K562 (cell line): ENCODE data around the gene CBX1. TPM values are rescaled to one million over a fixed set of nuclear protein-coding genes. Genes with fewer than 3 reads are reported as not detected.

Source experiments
- ATAC-seq: fragments of 200-7000 bp; cut with Tn5 transposase; 3 replicates; pipeline ENCODE4 v1.9.1; 2020; ENCODE audit warnings: moderate library complexity
- BruUV-seq: library from RNA; stranded (reverse); fragments of 400-500 nt; replicated peaks from 2 replicates; lab custom pipeline; 2021; lab: Mats Ljungman, UMichigan
- CTCF ChIA-PET: fragments of 300-600 bp; formaldehyde crosslinking; extraction: SDS; loops from one replicate; lab custom pipeline; 2021; ENCODE audit warnings: low intra/inter-chr PET ratio; lab: Yijun Ruan, JAX
- POLR2A ChIA-PET: fragments of 300-600, 350-650 bp; sonication (Branson Sonifier 250); formaldehyde crosslinking; extraction: SDS; loops from one replicate; lab custom pipeline; 2021; ENCODE audit warnings: antibody characterized with exemption, inconsistent platforms; lab: Yijun Ruan, JAX
- DNase-seq, 4 experiments: peaks; one replicate each; pipeline versions ENCODE4 v3.0.0 to v3.0.0-alpha.2; 2011 to 2018; ENCODE audit warnings: low spot score in 3 of 4, mixed read lengths in 3 of 4; ENCODE audit errors: extremely low read depth in 1 of 4
- FAIRE-seq: peaks from 2 replicates; lab custom pipeline; 2011; peaks lifted over from hg19 to GRCh38; lab: Jason Lieb, UNC
- H2AFZ ChIP-seq: 2 replicates; pipeline ENCODE4 v1.6.0; 2011; ENCODE audit warnings: low read depth, low read length, control low read depth, inconsistent platforms
- H3K27ac ChIP-seq: fragments of 200-600 bp; 3 replicates; pipeline ENCODE4 v1.8.0; 2011; ENCODE audit warnings: low read depth, mild to moderate bottlenecking, control low read depth, inconsistent platforms, low read length, moderate library complexity, mixed read lengths; ENCODE audit errors: extremely low read depth
- H3K27me3 ChIP-seq, 2 experiments: fragments of 300-600 bp in 1 of 2; 2 replicates in 1 of 2; 3 replicates in 1 of 2; pipeline versions ENCODE4 v1.6.0 to v1.8.0; 2011; ENCODE audit warnings: inconsistent platforms in 2 of 2, low read length in 2 of 2, mild to moderate bottlenecking in 1 of 2, mixed read lengths in 1 of 2, moderate library complexity in 1 of 2; ENCODE audit not compliant: control insufficient read depth in 2 of 2, insufficient read depth in 2 of 2
- H3K36me3 ChIP-seq: fragments of 300-600 bp; 3 replicates; pipeline ENCODE4 v1.8.0; 2011; ENCODE audit warnings: mild to moderate bottlenecking, low read length, inconsistent platforms; ENCODE audit not compliant: control insufficient read depth, insufficient read depth
- H3K4me1 ChIP-seq, 2 experiments: fragments of 200-600 bp in 1 of 2; replicated peaks in 1 of 2; 2 replicates in 1 of 2; 3 replicates in 1 of 2; pipeline versions ENCODE4 v1.5.1 to v1.8.0; 2011; ENCODE audit warnings: inconsistent platforms in 2 of 2, low read length in 2 of 2, mild to moderate bottlenecking in 1 of 2, mixed read lengths in 1 of 2, moderate library complexity in 1 of 2; ENCODE audit not compliant: control insufficient read depth in 2 of 2, insufficient read depth in 2 of 2
- H3K4me2 ChIP-seq: 2 replicates; pipeline ENCODE4 v1.6.1; 2011; ENCODE audit warnings: low read length, control low read depth, inconsistent platforms, mixed read lengths; ENCODE audit not compliant: insufficient read depth
- H3K4me3 ChIP-seq: fragments of 200-600 bp; sonication (generic), shearing (Covaris generic); 2 replicates; pipeline ENCODE4 v1.5.1; 2016; ENCODE audit warnings: control low read depth, inconsistent platforms
- H3K79me2 ChIP-seq: fragments of 200-600 bp; 3 replicates; pipeline ENCODE4 v1.8.0; 2011; ENCODE audit warnings: low read length, inconsistent platforms; ENCODE audit not compliant: control insufficient read depth, insufficient read depth
- H3K9ac ChIP-seq, 2 experiments: 2 replicates each; pipeline versions ENCODE4 v1.6.0 to v1.6.1; 2011; ENCODE audit warnings: low read depth in 2 of 2, low read length in 2 of 2, control low read depth in 1 of 2, inconsistent platforms in 1 of 2, mild to moderate bottlenecking in 1 of 2, mixed read lengths in 1 of 2; ENCODE audit not compliant: insufficient read depth in 1 of 2
- H3K9me1 ChIP-seq: one replicate; pipeline ENCODE4 v1.6.0; 2011; ENCODE audit warnings: inconsistent platforms, mild to moderate bottlenecking, low read length, moderate library complexity; ENCODE audit not compliant: control insufficient read depth, insufficient read depth
- H3K9me3 ChIP-seq: replicated peaks from 2 replicates; pipeline ENCODE4 v1.5.1; 2011; ENCODE audit warnings: low read depth, low read length, inconsistent platforms; ENCODE audit not compliant: control insufficient read depth, insufficient read depth
- H4K20me1 ChIP-seq: replicated peaks from 2 replicates; pipeline ENCODE4 v1.6.1; 2011; ENCODE audit warnings: low read length, inconsistent platforms, mixed read lengths; ENCODE audit not compliant: control insufficient read depth, insufficient read depth
- BRD9 ChIP-seq: fragments of 450-650 bp; IDR thresholded peaks from 2 replicates; pipeline ENCODE4 v1.6.1; 2018; ENCODE audit warnings: low read depth; ENCODE audit not compliant: partially characterized antibody
- KDM2B ChIP-seq: fragments of 250-450 bp; sonication (Bioruptor Pico); IDR thresholded peaks from 2 replicates; pipeline ENCODE4 v1.8.0; 2021; ENCODE audit warnings: mild to moderate bottlenecking, moderate library complexity
- MYBL2 ChIP-seq, 2 experiments: fragments of 450-650 bp in 1 of 2; sonication (generic) in 1 of 2; formaldehyde crosslinking in 1 of 2; IDR thresholded peaks; 2 replicates each; pipeline versions ENCODE4 v1.6.1 to v1.8.1; 2017 to 2022; ENCODE audit warnings: borderline replicate concordance in 1 of 2, inconsistent platforms in 1 of 2, low read depth in 1 of 2, mild to moderate bottlenecking in 1 of 2, missing genetic modification reagents in 1 of 2, moderate library complexity in 1 of 2
- PTBP1 ChIP-seq: fragments of 200-400 bp; formaldehyde crosslinking; IDR thresholded peaks from 2 replicates; pipeline ENCODE4 v1.6.1; 2017; ENCODE audit warnings: low read depth, low read length
- RBBP5 ChIP-seq: fragments of 200-600 bp; sonication (generic); IDR thresholded peaks from 2 replicates; pipeline ENCODE4 v1.6.1; 2012; ENCODE audit warnings: borderline replicate concordance, mild to moderate bottlenecking, low read length, control low read depth, inconsistent platforms; ENCODE audit not compliant: insufficient read depth, poor library complexity, severe bottlenecking
- RBM14 ChIP-seq: fragments of 200-400 bp; formaldehyde crosslinking; IDR thresholded peaks from 2 replicates; pipeline ENCODE4 v1.6.1; 2018; ENCODE audit warnings: low read depth, mild to moderate bottlenecking, low read length, moderate library complexity, borderline replicate concordance; ENCODE audit not compliant: insufficient read depth
- SRSF3 ChIP-seq: fragments of 200-400 bp; formaldehyde crosslinking; IDR thresholded peaks from 2 replicates; pipeline ENCODE4 v1.6.1; 2016; ENCODE audit warnings: mild to moderate bottlenecking, low read length, moderate library complexity; ENCODE audit not compliant: insufficient read depth
- TAF1 ChIP-seq: IDR thresholded peaks from 2 replicates; pipeline ENCODE4 v1.6.1; 2011; ENCODE audit warnings: mild to moderate bottlenecking, low read length, moderate library complexity; ENCODE audit not compliant: insufficient read depth, control insufficient read depth, severe bottlenecking; ENCODE audit errors: extremely low read depth
- TRIM28 ChIP-seq: fragments of 450-650 bp; IDR thresholded peaks from 2 replicates; pipeline ENCODE4 v1.6.1; 2017
- ZBTB7A ChIP-seq: IDR thresholded peaks from 2 replicates; pipeline ENCODE4 v1.6.1; 2011; ENCODE audit warnings: low read depth, mild to moderate bottlenecking, low read length, moderate library complexity, borderline replicate concordance; ENCODE audit not compliant: control insufficient read depth
- ZKSCAN1 ChIP-seq: fragments of 150-350 bp; IDR thresholded peaks from 2 replicates; pipeline ENCODE4 v1.6.1; 2016; ENCODE audit warnings: low read depth, low read length
- ZNF764 ChIP-seq: fragments of 250-450 bp; sonication (Bioruptor Pico); IDR thresholded peaks from 2 replicates; pipeline ENCODE4 v1.4.0; 2020; ENCODE audit warnings: low read depth, mild to moderate bottlenecking, moderate library complexity
- WGBS: fragments of 100-300 bp; shearing (Covaris generic); methylation state at CpG from one replicate; pipeline ENCODE4 v1.1.6; 2016; ENCODE audit warnings: low coverage, mixed read lengths; ENCODE audit not compliant: insufficient coverage; ENCODE audit errors: missing lambda C conversion rate; 5-methylcytosine and 5-hydroxymethylcytosine counted together
- in situ Hi-C: fragments of 300-500 bp; cut with MboI; formaldehyde crosslinking; loops from 4 replicates; pipeline ENCODE4 v1.15.0; 2018; ENCODE audit warnings: inconsistent platforms, mixed read lengths
- intact Hi-C: fragments of 100-400 bp; cut with micrococcal nuclease; formaldehyde crosslinking; loops from 2 replicates; pipeline ENCODE4 v1.14.2; 2022
- polyA plus RNA-seq, 8 experiments: library from polyadenylated mRNA; depleted of rRNA in 4 of 8; stranded (reverse) in 5 of 8; unstranded in 3 of 8; fragments of >200 nt; fragmentation: Nextera tagmentation in 2 of 8; fragmentation: Illumina TruSeq in 1 of 8; extraction: Ambion mirVana in 2 of 8; extraction: Trizol in 1 of 8; gene quantifications; 2 replicates each; pipeline versions ENCODE4 v1.2.1 to v1.2.3, GENCODE V29; 2011 to 2014; ENCODE audit warnings: inconsistent platforms in 1 of 8, missing spikeins in 1 of 8
- total RNA-seq, 7 experiments: library from RNA; depleted of rRNA in 6 of 7; stranded (reverse); fragments of >200 nt in 6 of 7; fragmentation: Illumina TruSeq in 2 of 7; extraction: Trizol in 2 of 7; gene quantifications; 2 replicates each; pipeline versions ENCODE4 v1.2.1 to v1.2.3, GENCODE V29; 2011 to 2021; ENCODE audit warnings: low replicate concordance in 1 of 7
- TF ChIP-seq, protein P1 (sequence below): fragments of 450-650 bp; formaldehyde crosslinking; IDR thresholded peaks from 2 replicates; pipeline ENCODE4 v1.4.0; 2022; ENCODE audit warnings: mild to moderate bottlenecking, moderate library complexity

Gene CBX1
- total and polyA plus RNA-seq, 9 of the 15 experiments (the other 6 are each of a cell fraction or from before 2014, with no cell fraction given), result 10.6 to 95.7 (median 52.7) TPM

- CTCF ChIA-PET, result interaction anchor here (1.1 kb wide), 1 partner anchor 43 kb away, joined by 3 read pairs; no protein-coding TSS in a partner anchor
- peaks cover 11 to 18% of the 10 kb centered on the region in 2 experiments; a peak in 4 of 5 replicates for H3K4me1 ChIP-seq
Measured at GRCh38 chr17:48031966-48032365, 69.3 kb downstream of the CBX1 start.

GRCh38 chr17:48030531-48030930, 70.7 kb downstream of the CBX1 start:
- H3K9me1 ChIP-seq, result no peaks in the 10 kb centered on the region
- no peak overlapping the region for H3K27ac ChIP-seq
- no peaks in the 10 kb centered on the region for H4K20me1 ChIP-seq
- DNase-seq, result no peak
- BruUV-seq, result no TSS peak
- no peaks in the 10 kb centered on the region for H3K9me3 ChIP-seq
- no peak for ATAC-seq
- ChIA-PET CTCF (no interaction called here), POLR2A (interaction anchor here (0.7 to 2.4 kb wide), 6 partner anchors 11 to 76 kb away, joined by 3 to 12 read pairs (median 4); partner anchors contain the start of gene NFE2L1)
- H3K27me3 ChIP-seq, result no peaks in the 10 kb centered on the region
- intact Hi-C loops (no loop called here), in situ Hi-C loops (loop anchor here (10.0 kb wide), 1 partner anchor 594 kb away; the partner anchor contains the start of gene HOXB9)
- no peak overlapping the region for H3K4me2 ChIP-seq
- WGBS, result 22% methylated on average over 5 of the region's 5 CpGs
- peaks cover 20 to 21% of the 10 kb centered on the region in 2 experiments; a peak in 4 of 5 replicates for H3K4me1 ChIP-seq
- H3K4me3 ChIP-seq, result no peak overlapping the region
- H3K9ac ChIP-seq, result no peak overlapping the region
- H3K36me3 ChIP-seq, result no peaks in the 10 kb centered on the region
- FAIRE-seq, result no peak
- H2AFZ ChIP-seq, result no peak overlapping the region
- no peaks in the 10 kb centered on the region for H3K79me2 ChIP-seq
- TF ChIP-seq RBBP5 (no peak), ZKSCAN1 (no peak), MYBL2 (IDR thresholded peaks at IDR 0.05; ENCODE audit: low read depth) (no peak), MYBL2 (CRISPR knock-in tag; IDR thresholded peaks at IDR 0.05; ENCODE audit: borderline replicate concordance) (no peak), ZNF764 (CRISPR knock-in tag) (no peak), SRSF3 (no peak), RBM14 (no peak), ZBTB7A (no peak), KDM2B (CRISPR knock-in tag) (no peak), TRIM28 (no peak), BRD9 (no peak), PTBP1 (no peak)
- TF ChIP-seq, protein P1, sequence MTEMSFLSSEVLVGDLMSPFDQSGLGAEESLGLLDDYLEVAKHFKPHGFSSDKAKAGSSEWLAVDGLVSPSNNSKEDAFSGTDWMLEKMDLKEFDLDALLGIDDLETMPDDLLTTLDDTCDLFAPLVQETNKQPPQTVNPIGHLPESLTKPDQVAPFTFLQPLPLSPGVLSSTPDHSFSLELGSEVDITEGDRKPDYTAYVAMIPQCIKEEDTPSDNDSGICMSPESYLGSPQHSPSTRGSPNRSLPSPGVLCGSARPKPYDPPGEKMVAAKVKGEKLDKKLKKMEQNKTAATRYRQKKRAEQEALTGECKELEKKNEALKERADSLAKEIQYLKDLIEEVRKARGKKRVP, result no peak

More at GRCh38 chr17:48031966-48032365, 69.3 kb downstream of the CBX1 start:
- Histone ChIP-seq H3K9me3 (no peaks in the 10 kb centered on the region), H2AFZ (peak overlapping the region; percentile 30; the same call in 1 of the 2 replicates), H4K20me1 (no peaks in the 10 kb centered on the region), H3K27ac (no peak overlapping the region), H3K79me2 (no peaks in the 10 kb centered on the region), H3K27me3 (no peaks in the 10 kb centered on the region), H3K4me2 (no peak overlapping the region; the same call in 1 of the 2 replicates), H3K4me3 (no peak overlapping the region), H3K36me3 (no peaks in the 10 kb centered on the region), H3K9me1 (no peaks in the 10 kb centered on the region), H3K9ac (peak overlapping the region in 1 of 2 experiments; percentile 75; a peak in 1 of 4 replicates)
- no TSS peak for BruUV-seq
- FAIRE-seq (no peak), ATAC-seq (no peak), DNase-seq (no peak)
- intact Hi-C loops (no loop called here), in situ Hi-C loops (loop anchor here (10.0 kb wide), 1 partner anchor 593 kb away; the partner anchor contains the start of gene HOXB9)
- POLR2A ChIA-PET, result interaction anchor here (1.0 to 2.4 kb wide), 3 partner anchors 17 to 31 kb away, joined by 5 to 12 read pairs (median 5); partner anchors contain the start of gene NFE2L1
- TF ChIP-seq TAF1, result no peak
- 15% methylated on average over 6 of the region's 6 CpGs for WGBS
